GM13977 (cell line): ENCODE data around the gene ACACA.

Experiments used
- DNase-seq: peaks from one replicate; pipeline ENCODE4 v3.0.0; 2012; ENCODE audit warnings: low spot score
- in situ Hi-C: fragments of 300-500 bp; cut with MboI; formaldehyde crosslinking; loops from one replicate; pipeline ENCODE4 v1.12.0; 2022; ENCODE audit warnings: low sequenced_read_pairs, low pct_unique_long_range_greater_than_20kb, mixed read lengths, inconsistent platforms; ENCODE audit not compliant: unreplicated experiment
- TF ChIP-seq, protein P1 (sequence below): IDR thresholded peaks from 2 replicates; pipeline ENCODE4 v1.5.1; 2012; ENCODE audit warnings: mild to moderate bottlenecking, control low read depth; ENCODE audit not compliant: insufficient read depth; ENCODE audit errors: extremely low read depth, missing control alignments

The ACACA gene

DNA sequence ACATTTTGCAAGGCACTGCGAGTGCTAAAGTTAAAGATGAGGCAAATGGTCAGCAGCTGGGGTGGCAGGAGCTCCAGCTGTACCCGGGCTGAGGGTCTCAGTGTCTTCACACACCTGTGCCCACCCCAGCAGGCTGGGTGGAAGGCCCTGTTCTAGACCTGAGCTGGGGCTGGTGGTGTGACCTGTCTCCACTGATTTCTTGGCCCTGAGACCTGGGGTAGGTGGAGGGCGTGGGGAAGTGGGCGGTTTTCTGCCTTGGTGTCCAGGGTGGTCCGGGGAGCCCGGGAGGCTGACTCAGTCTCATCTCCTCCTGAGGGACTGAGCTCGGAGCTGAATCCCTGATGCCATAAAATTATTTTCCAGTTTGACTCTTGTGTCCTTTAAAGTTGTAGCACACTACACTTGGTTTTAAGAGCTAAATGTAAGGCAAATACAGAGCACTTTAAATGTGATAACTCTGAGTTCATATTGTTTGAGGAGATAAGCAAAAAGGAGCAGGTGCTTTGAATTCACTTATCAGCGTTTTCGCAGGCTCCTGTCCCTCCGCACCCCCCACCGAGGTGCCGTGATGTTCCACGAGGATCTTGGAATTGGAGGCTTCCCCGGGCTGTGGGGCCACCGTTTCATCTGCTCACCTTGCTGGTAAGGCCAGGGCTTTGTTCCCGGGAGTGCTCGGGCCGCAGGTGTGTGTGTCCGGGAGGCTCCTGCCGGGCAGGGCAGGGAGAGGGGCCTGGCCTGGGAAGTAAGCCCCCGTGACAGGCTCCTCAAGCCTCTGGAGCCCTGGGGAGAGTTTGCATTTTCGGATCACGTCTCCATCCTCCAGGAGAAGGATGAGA, 340.9 kb downstream of the ACACA start:
- TF ChIP-seq, protein P1, sequence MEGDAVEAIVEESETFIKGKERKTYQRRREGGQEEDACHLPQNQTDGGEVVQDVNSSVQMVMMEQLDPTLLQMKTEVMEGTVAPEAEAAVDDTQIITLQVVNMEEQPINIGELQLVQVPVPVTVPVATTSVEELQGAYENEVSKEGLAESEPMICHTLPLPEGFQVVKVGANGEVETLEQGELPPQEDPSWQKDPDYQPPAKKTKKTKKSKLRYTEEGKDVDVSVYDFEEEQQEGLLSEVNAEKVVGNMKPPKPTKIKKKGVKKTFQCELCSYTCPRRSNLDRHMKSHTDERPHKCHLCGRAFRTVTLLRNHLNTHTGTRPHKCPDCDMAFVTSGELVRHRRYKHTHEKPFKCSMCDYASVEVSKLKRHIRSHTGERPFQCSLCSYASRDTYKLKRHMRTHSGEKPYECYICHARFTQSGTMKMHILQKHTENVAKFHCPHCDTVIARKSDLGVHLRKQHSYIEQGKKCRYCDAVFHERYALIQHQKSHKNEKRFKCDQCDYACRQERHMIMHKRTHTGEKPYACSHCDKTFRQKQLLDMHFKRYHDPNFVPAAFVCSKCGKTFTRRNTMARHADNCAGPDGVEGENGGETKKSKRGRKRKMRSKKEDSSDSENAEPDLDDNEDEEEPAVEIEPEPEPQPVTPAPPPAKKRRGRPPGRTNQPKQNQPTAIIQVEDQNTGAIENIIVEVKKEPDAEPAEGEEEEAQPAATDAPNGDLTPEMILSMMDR: no peak
- no peak for DNase-seq
- in situ Hi-C loops: no loop called here

DNA sequence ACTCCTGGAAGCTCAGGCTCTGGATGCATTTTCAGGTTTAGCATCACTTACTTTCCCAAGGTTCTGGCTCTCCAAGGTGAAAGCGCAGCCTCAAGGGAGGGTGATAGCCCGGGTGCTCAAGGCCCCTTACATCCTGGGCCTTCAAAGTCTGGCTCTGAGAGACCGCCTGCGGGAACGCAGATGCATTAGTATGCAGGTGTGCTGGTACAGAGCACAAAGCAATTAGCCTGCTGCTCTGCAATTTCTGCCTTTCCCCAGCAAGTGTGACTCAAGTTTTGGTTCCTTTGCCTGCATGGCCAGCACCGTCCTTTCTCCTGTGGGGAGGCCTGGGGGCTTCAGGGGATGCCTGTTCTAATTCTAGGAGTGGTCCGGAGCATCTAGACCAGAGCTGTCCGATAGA, 341.7 kb downstream of the ACACA start:
- in situ Hi-C loops: no loop called here
- TF ChIP-seq, protein P1: no peak

DNA sequence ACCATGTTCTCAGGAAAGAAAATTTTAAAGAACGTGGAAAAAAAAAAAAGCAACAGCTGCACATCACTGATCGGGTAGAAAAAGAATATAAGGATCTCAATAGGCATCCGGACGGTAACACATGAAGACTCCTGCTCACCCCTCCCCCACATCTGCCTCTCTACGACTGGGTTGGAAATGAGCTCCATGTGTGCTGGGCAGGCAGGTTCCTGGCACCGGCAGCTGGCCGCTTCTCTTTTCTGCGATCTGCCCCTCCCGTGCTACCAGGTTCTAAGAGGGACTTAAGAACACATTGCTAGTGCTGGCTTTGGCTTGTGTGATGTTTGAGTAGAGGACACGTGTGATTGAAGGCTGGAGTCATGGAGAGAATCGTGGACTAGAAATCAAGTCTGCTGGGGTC, 342.4 kb downstream of the ACACA start:
- no peak for DNase-seq
- TF ChIP-seq, protein P1: no peak
- in situ Hi-C loops: no loop called here

More for the DNA sequence above, 341.7 kb downstream of the ACACA start:
- DNase-seq: no peak

DNA sequence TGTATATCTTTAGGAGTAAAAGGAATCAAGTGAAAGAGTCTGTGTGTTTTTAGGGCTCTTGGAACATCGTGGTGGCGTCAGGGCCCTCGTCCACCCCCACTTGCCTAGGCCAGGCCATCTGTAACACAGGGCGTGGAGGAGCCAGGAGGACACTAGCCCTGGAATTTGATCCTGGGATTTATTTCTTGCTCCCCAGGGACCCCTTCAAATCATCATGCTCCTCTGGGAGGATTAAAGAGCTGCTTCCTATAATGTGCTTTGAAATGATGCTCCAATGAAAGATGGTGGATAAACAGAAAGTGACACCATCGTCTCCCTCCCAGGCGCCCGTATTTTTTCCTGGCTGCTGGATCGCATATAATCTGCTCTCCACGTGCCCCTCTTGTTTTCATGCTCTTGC, 344.6 kb downstream of the ACACA start:
- TF ChIP-seq, protein P1: no peak
- no peak for DNase-seq
- in situ Hi-C loops: no loop called here

DNA sequence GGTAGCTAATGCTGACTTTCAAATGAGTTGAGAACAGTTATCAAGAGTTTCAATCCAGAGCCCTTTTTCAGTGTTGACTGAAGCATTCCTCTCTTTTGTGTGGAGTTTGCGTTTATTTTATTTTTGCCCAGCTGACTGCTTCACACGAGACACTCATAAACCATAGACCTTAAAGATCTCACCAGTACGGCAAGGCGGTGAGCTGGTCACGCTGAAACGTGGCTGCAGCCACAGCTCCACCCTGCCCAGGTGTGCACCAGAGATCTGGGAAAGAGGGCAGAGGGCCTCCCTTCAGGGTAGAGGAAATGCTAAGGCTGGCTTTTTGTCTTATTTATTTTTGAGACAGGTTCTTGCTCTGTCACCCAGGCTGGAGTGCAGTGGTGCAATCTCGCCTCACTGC, 345.7 kb downstream of the ACACA start:
- in situ Hi-C loops: no loop called here
- TF ChIP-seq, protein P1: no peak
- DNase-seq: no peak

DNA sequence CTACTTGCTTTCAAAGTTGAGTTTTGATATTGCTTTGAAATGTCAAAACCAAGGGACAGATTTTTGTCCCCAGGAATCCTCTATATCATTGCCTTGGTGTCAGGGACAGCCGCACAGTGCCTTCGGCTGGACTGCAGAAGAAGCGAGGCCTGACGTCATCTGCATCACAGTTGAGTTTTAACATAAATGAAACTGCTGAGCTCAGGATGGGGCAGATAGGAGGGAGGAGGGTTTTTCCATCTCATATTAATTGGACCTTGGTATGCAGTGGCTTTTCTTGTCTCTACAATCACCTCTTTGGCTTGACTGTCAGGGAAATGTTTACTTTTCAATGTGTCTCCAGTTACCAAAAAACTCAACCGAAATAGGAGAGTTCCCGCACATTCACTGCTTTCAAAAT, 346.5 kb downstream of the ACACA start:
- in situ Hi-C loops: no loop called here
- TF ChIP-seq, protein P1: no peak
- no peak for DNase-seq
